Measurements from ENCODE around the gene OXCT1.

OXCT1 gene

GRCh38 chr5:41842777-41843176, 27.4 kb downstream of the OXCT1 start:
- TF ChIP-seq, protein P1, sequence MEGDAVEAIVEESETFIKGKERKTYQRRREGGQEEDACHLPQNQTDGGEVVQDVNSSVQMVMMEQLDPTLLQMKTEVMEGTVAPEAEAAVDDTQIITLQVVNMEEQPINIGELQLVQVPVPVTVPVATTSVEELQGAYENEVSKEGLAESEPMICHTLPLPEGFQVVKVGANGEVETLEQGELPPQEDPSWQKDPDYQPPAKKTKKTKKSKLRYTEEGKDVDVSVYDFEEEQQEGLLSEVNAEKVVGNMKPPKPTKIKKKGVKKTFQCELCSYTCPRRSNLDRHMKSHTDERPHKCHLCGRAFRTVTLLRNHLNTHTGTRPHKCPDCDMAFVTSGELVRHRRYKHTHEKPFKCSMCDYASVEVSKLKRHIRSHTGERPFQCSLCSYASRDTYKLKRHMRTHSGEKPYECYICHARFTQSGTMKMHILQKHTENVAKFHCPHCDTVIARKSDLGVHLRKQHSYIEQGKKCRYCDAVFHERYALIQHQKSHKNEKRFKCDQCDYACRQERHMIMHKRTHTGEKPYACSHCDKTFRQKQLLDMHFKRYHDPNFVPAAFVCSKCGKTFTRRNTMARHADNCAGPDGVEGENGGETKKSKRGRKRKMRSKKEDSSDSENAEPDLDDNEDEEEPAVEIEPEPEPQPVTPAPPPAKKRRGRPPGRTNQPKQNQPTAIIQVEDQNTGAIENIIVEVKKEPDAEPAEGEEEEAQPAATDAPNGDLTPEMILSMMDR (conservative IDR thresholded peaks at IDR 0.05; ENCODE audit: low read depth, low read length) = no peak
- H3K4me3 ChIP-seq (ENCODE audit: low read depth, low read length) = no peak overlapping the region
- no peak for DNase-seq (ENCODE audit: low read depth)

- TF ChIP-seq, protein P1 (conservative IDR thresholded peaks at IDR 0.05; ENCODE audit: low read depth, low read length) = no peak
- H3K4me3 ChIP-seq (ENCODE audit: low read depth, low read length) = no peak overlapping the region
- no peak for DNase-seq (ENCODE audit: low read depth)
Measured at GRCh38 chr5:41841325-41841724, 28.9 kb downstream of the OXCT1 start.

- DNase-seq (ENCODE audit: low read depth) = no peak
- TF ChIP-seq, protein P1 (conservative IDR thresholded peaks at IDR 0.05; ENCODE audit: low read depth, low read length) = no peak
- no peak overlapping the region for H3K4me3 ChIP-seq (ENCODE audit: low read depth, low read length)
Measured at GRCh38 chr5:41840251-41840650, 30.0 kb downstream of the OXCT1 start.

- TF ChIP-seq, protein P1 (conservative IDR thresholded peaks at IDR 0.05; ENCODE audit: low read depth, low read length) = no peak
- no peak overlapping the region for H3K4me3 ChIP-seq (ENCODE audit: low read depth, low read length)
- DNase-seq (ENCODE audit: low read depth) = no peak
Measured at GRCh38 chr5:41837793-41838192, 32.4 kb downstream of the OXCT1 start.

DNA sequence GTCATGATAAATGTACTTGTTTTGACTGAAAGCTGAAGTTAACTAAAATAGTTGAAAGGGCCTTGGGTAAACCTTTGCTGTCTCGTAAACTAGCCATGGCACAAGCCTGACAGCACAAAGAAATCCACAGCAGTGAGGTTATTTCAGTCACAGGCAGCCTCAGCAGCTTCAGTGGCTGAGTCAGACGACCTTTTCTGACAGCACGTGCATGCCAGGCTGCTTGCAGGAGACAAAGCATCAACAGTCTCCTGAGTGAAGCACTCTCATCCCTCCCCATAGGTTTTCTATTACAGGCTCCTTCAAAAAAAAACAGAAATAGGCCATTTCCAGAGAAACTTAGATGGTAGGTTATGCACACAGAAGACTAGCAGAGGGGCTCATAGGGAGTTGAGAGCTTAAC, 34.6 kb downstream of the OXCT1 start:
- peak; percentile 92 for DNase-seq (ENCODE audit: low read depth)
- TF ChIP-seq, protein P1 (conservative IDR thresholded peaks at IDR 0.05; ENCODE audit: low read depth, low read length) = no peak
- H3K4me3 ChIP-seq (ENCODE audit: low read depth, low read length) = no peak overlapping the region

GRCh38 chr5:41834506-41834905, 35.7 kb downstream of the OXCT1 start:
- no peak overlapping the region for H3K4me3 ChIP-seq (ENCODE audit: low read depth, low read length)
- TF ChIP-seq, protein P1 (conservative IDR thresholded peaks at IDR 0.05; ENCODE audit: low read depth, low read length) = no peak
- DNase-seq (ENCODE audit: low read depth) = no peak

DNA sequence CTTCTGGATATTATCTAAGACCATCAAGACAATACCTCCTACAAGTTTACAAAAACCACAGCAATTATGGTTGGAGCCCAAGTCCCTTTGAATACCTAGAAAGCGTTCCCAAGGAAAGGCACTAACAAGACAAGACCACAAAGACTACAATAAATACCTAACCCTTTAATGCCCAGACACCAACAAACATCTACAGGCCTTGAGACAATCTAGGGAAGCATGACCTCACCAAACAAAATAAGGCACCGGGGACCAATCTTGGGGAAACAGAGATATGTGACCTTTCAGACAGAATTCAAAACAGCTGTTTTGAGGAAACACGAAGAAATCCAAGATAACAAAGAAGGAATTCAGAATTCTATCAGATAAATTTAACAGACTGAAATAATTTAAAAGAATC, 37.8 kb downstream of the OXCT1 start:
- no peak for DNase-seq (ENCODE audit: low read depth)
- TF ChIP-seq, protein P1 (conservative IDR thresholded peaks at IDR 0.05; ENCODE audit: low read depth, low read length) = no peak
- no peak overlapping the region for H3K4me3 ChIP-seq (ENCODE audit: low read depth, low read length)
